ENCODE results near the gene RARA.

GRCh38 chr17:40287159-40287493, 21.9 kb upstream of the RARA start:
- no peak for TF ChIP-seq ATF3 (IDR thresholded peaks at IDR 0.05)
- TF ChIP-seq CTCF (IDR thresholded peaks at IDR 0.05 in 2 of 3, conservative IDR thresholded peaks at IDR 0.05 in 1 of 3; ENCODE audit: borderline replicate concordance in 1 of 3, insufficient read depth in 1 of 3, low read depth in 2 of 3, low read length in 2 of 3), result no peak
- TF ChIP-seq RAD21 (IDR thresholded peaks at IDR 0.05; ENCODE audit: low read depth), result no peak

Measured in HCT116 (cell line).